Measurements from ENCODE around the gene PTPN3.

Gene PTPN3

GRCh38 chr9:109450346-109450745, 47.8 kb downstream of the PTPN3 start:
- DNase-seq, result no peak

DNA sequence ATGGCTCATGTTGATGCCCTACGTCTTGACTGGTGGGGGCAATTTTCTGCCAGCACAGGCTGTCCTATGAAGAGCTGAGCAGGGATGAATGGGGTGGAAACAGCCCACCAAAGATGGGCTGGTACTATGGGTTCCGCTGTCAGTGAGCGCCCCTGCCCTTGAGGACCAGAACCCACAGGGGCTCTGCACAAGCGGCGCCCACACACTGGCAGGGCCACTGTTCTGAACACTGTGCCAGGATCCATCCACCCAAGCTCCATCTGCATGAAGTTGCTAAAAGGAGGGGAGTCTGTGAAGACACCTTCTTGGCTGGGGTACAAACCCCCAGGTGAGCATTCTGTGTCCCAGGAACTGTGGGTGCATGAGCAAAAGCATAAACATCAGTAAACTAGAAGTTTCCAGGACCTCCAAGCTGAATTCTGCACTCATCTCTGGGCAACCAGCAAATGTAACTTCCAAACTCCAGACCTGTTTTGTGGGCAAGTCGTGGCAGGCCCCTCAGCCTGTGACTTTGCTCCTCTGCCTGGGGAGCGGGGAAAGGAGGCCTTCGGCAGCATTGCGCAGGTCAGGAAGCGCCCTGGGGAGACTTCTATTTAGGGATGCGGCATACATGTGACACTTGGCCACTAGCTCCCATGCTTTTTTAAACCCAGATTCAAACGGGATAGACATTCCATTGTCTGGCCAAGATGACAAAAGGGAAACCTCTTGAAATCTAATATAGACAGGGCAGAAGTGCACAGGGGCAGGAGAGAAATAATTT, 48.9 kb downstream of the PTPN3 start:
- DNase-seq, result no peak

DNA sequence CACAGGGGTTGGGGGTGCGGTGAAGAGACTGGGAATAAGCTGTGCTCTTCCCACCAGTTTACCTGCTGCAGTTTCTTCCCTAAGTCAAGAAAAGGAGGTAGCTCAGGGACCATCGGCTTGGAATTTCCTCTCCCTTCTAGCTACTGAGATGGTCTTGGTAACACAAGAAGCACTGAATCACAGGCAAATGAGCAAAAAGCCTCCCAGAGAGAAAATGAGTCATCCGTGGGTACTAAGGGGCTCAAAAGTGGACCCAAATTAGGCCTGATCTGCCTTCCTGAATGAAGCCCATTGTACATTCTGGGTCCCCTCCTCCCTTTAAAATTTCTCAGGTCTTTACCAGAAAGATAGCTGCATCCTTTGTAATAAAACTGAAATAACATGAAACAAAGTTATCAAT, 49.9 kb downstream of the PTPN3 start:
- no peak for DNase-seq

- DNase-seq, result no peak
Measured at GRCh38 chr9:109447329-109448076, 50.6 kb downstream of the PTPN3 start.

DNA sequence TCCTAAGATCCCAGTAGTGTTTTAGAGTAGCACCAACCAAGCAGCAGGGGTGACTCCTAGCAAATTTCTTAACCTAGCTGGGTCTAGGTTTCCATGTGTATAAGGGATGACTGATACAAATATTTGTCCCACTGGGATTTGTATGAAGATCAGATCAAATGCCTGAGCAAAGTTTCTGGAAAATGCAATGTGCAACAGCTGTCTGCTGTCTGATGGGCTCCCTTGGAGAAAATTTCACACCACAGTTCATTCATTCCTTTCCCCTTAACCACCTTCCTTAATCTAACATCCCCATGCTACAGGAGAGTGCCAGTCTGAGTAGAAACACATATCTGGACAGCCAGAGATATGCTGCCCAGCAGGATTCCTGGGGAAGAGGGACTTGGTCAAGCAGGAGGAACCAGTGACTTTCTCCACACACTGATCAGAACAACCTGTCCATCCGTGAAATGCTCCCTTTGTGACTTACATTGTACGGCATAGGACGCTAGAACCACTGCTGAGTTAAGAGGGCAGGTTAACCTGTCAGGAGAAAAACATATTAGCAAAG, 53.3 kb downstream of the PTPN3 start:
- no peak for DNase-seq

DNA sequence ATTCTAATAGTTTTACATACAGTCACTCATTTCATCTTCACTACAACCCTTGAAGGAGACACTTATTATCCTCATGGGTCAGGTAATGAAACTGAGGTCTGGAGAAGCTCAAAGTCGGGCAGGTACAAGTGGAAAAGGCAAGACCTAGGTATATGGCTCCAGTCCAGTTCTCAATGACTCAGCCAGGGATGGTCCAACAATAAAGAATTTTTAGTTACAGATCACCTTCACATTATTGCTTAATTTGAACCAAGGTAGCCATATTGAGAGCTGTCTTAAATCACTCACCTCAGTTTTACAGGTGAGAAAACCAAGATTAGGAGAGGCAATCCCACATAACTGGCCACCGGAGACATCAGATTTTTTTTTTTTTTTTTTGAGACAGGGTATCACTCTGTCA, 55.4 kb downstream of the PTPN3 start:
- no peak for DNase-seq

- no peak for DNase-seq
Measured at GRCh38 chr9:109441296-109441695, 56.8 kb downstream of the PTPN3 start.

DNA sequence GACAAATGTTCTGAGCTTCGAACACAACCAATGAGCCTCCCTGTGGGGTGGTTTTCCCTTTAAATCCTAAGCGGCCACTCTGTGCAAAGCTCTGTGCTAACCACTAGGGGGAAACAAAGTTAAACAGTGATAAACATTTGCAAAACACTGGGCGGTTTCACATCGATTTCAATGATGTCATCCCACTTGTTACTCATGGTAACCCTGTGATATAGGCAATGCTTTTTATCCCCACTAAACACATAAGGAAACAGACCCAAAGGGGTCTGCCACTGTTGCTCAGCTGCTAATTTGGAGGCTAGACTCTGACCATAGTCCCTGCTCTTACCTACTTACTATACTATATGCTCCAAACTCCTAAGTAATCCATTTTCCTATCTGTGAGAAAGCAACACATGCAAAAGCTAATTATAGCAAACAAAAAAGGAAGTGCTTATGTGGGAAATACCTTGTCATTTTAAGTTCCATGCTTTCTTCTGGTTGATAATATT, 57.3 kb downstream of the PTPN3 start:
- DNase-seq, result peak; percentile 12

DNA sequence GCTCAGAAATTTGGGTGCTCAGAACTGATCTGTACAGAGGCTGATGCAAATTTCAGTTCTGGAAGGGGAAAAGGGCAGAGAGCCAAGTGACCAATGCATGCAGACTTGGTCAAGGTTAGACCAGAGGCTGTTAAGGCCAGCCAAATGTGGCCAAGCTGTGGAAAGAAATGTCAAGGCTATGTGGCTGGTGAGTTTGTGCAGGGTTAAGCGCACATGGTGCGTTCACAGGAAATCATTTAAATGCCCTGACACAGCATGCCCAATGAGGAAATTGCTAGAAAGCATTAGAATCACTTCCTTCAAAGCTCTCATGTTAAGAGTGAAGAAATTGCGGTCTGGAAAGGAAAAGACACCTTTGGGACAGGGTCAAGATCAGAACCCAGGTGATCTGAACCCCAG, 58.0 kb downstream of the PTPN3 start:
- no peak for DNase-seq

DNA sequence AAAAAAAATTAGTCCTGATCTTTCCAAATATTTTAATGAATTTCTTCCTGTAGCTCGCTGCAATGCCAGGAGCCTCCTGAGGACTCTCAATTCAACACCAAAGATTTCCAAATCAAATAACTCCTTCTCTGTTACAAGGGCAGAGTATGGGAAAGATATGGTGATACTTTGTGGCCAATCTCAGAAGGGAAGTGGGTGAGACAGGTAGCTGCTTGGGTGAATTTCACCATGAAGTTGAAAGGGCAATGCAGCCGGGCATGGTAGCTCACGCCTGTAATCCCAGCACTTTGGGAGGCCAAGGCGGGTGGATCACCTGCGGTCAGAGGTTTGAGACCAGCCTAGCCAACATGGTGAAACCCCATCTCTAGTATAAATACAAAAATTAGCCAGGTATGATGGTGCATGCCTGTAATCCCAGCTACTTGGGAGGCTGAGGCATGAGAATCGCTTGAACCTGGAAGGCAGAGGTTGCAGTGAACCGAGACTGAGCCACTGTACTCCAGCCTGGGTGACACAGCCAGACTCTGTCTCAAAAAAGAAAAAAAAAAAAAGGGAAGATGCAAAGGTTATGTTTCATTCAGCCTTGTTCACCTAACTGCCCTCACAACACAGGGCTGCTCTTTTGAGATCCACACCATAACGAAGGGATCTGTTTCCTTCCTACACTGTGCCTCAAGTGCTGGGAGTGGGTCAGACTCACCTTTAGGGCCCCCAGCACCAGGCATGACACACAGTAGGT, 58.6 kb downstream of the PTPN3 start:
- DNase-seq, result no peak

DNA sequence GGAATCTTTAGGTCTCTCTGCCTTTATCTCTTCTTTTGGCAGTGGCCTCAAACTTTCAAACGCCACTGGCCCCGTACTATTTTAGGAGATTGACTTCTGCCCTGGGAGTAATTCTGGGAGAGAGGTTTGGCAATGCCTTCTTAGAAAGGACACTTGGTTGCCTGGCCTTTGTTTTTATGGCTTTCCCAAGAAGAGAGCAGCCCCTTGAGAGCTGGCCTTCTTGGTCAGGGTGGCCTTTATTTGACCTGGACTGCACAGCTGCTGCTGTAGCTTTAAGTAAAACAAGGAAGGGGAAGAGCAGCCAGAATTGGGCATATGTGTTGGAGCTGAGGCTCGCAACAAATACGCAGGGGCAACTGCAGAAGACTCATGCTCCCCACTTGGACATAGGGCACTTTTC, 60.8 kb downstream of the PTPN3 start:
- DNase-seq, result no peak

GRCh38 chr9:109436071-109436470, 62.0 kb downstream of the PTPN3 start:
- no peak for DNase-seq

DNA sequence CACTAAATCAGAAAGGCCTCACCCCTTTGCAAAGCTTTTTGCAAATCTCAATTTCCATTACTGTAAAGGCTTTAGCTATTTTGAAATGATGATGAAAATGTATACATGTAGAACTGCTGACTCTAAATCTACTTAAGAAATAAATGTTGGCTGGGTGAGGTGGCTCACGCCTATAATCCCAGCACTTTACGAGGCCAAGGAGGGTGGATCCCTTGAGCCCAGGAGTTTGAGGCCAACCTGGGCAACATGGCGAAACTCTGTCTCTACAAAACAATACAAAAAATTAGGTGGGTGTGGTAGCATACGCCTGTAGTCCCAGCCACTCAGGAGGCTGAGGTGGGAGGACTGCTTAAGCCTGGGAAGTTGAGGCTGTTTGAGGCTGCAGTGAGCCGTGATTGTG, 64.6 kb downstream of the PTPN3 start:
- DNase-seq, result no peak

DNA sequence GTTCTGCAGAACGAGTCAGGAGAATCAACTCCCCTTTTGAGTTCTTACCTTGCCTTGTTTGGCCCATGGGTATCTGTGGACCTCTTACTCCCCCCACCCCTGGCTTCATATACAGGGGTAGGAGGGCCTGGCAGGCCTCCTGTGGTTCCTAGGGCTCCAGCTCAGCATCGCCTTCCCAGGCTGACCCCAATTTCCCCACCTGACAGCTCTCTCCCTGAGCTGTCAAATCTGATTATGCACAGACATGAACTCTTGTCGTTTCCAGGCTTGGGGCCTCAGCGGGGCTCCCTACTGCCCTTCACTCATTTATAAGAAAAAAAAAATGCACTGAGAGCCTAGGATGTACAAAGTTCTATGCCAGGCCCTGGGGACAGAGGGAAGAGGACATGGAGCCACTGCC, 67.9 kb downstream of the PTPN3 start:
- DNase-seq, result no peak

GRCh38 chr9:109428854-109429253, 69.3 kb downstream of the PTPN3 start:
- no peak for DNase-seq

DNA sequence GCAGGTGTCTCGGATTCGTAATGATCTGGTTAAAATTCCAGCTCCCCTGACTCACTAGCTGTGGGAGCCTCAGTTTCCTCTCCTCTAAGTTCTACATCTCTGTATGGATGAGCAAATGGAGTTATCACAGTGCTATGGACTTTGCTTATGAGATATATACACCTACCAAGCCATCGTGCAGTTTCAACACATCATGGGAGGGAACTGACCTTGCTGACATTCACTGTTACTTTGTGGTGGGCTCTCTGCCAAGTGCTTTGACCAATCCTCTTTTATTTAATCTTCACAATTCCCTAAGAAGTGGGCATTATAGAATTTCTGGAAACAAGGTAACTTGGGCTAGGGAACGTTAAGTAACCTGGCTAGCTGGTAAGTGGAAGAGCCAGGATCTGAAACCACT, 70.2 kb downstream of the PTPN3 start:
- DNase-seq, result no peak

DNA sequence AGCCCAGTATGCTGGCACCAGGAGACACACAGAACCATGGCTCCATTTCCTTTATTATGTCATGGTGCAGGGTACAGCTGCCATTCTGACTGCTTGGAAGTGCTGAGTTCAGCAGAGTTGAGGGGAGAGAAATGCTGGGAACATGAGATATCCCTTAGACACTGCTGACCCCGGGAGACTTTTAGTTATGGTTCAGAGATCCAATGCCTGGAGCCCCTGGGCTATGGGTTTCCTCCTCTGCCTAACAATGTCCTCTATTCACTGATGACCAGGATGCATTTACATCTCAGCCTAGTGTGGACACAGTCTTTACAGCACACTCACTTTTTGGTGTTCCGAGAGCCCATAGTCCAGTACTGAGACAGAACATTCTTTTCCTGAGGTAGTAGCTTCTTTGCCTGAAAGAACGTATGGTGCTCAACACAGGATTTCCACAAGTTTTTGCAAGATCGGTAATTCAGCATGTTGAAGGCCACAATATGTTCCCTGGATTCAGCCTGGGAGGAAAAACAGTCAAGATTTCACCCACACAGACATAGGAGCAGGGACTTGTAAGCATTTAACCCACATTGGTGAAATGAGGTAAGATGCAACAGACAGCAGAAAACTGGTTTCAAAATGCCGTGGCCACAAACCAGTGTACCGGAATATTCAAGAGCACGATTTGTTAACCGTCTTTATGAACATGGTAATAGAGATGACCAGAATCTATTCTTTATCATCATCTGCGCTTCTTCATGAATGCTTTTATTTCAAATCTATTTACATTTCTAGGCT, 71.3 kb downstream of the PTPN3 start:
- DNase-seq, result no peak

DNA sequence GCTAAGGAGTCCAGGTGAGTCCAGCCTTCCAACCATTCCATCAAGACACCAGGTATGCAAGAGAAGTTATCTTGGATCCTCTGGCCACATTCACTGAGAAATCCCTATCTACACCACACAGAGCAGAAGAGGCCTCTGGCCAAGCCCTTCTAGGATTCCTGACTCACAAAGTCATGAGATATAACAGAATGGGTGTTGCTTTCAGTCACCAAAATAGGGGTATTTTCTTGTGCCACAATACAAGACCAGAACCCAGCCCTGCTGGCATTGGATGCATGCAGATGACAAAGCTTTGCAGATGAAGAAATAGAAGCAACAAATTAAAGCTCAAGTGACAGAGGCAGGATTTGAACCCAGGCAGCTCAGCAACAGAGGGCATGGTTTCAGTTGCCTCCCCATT, 73.5 kb downstream of the PTPN3 start:
- DNase-seq, result no peak

DNA sequence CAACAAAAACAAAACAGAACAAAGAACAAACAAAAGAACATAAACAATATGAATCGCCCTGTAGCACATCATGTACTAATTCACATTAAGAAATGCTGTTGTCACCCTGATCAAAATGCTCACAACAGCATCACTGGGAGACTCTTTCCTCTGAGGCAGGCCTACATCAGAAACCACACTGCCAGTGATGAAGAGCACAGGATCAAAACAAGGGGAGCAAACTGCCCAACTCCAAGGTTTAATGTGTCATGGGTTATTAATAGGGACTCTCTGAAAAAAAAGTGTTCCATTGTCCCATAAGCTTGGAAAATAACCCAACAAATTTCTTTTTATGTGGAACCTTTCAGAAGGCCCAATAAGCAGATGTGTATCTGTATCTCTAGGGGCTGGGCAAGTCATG, 74.2 kb downstream of the PTPN3 start:
- no peak for DNase-seq

DNA sequence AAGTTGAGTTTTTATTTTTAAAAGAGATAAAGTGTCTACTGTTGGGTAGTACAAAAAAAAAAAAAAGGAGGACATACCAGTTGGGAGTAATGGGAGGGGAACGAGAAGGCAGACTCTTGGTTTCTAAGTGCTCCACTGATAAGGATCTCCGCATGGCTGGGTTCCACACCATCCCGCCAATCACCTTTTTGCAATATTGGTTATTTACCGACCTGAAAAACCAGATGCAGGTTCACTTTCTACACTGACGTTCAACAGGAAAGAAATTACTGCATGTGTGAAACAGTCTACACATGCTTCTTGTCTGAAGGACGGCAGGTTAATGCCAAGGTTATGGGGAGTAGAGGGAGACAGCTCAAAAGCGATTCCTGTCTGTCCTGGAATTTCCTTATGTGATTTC, 75.5 kb downstream of the PTPN3 start:
- no peak for DNase-seq

- DNase-seq, result no peak
Measured at GRCh38 chr9:109421026-109421970, 76.8 kb downstream of the PTPN3 start.
